Adrenal gland (tissue), 12 donors: ENCODE measurements around the gene CREBL2. TPM values are rescaled to one million over a fixed set of nuclear protein-coding genes. Genes with fewer than 3 reads are reported as not detected.
A peak's percentile ranks its signal among the peaks of the same experiment; 100 is the strongest.

Experiments
- DNase-seq, 7 donors: peaks; one replicate each; pipeline ENCODE4 v3.0.0-alpha.2; 2019 to 2020
- H3K27ac ChIP-seq, 5 donors: fragments of 200-600 bp; sonication (generic) in 4 of 5; 1 replicate in 3 of 5; 2 replicates in 2 of 5; pipeline versions ENCODE4 v1.5.1 to v1.8.0; 2016 to 2020; ENCODE audit warnings: mild to moderate bottlenecking in 1 of 5
- H3K27me3 ChIP-seq: fragments of 200-600 bp; 2 replicates; pipeline ENCODE4 v1.8.0; 2021
- H3K36me3 ChIP-seq, 2 donors: fragments of 200-600 bp; replicated peaks in 1 of 2; 1 replicate in 1 of 2; 2 replicates in 1 of 2; pipeline versions ENCODE4 v1.5.1 to v1.8.0; 2018 to 2022
- H3K4me1 ChIP-seq, 2 donors: fragments of 200-600 bp; replicated peaks in 1 of 2; 1 replicate in 1 of 2; 2 replicates in 1 of 2; pipeline versions ENCODE4 v1.5.1 to v1.8.0; 2018 to 2021
- H3K4me3 ChIP-seq, 4 donors: fragments of 200-600 bp; sonication (generic) in 3 of 4; one replicate each; pipeline ENCODE4 v1.5.1; 2016 to 2018
- H3K9me3 ChIP-seq, 3 donors: fragments of 200-600 bp; sonication (generic) in 1 of 3; replicated peaks in 1 of 3; 1 replicate in 2 of 3; 2 replicates in 1 of 3; pipeline versions ENCODE4 v1.5.1 to v1.8.0; 2016 to 2021
- CTCF ChIP-seq, 6 experiments: fragments of 450-650 bp in 4 of 6; fragments of 200-600 bp in 2 of 6; sonication (generic) in 1 of 6; IDR thresholded peaks; 1 replicate in 5 of 6; 2 replicates in 1 of 6; pipeline versions ENCODE4 v1.5.1 to v1.8.0; 2016 to 2021; ENCODE audit warnings: antibody characterized with exemption in 6 of 6, mild to moderate bottlenecking in 2 of 6, moderate library complexity in 1 of 6
- POLR2A ChIP-seq, 2 donors: fragments of 450-650 bp; IDR thresholded peaks; one replicate each; pipeline ENCODE4 v1.6.1; 2017; ENCODE audit warnings: antibody characterized with exemption in 2 of 2, mild to moderate bottlenecking in 2 of 2, moderate library complexity in 1 of 2
- WGBS, 4 donors: extraction: QIAGEN DNeasy Blood & Tissue Kit in 2 of 4; methylation state at CpG; one replicate each; pipeline versions ENCODE4 v1.1.5 to v1.1.7; 2013 to 2017; 5-methylcytosine and 5-hydroxymethylcytosine counted together
- intact Hi-C, 2 donors: fragments of 100-400 bp; cut with DNase I; formaldehyde crosslinking; loops; one replicate each; pipeline versions ENCODE4 v1.14.1 to v1.15.0; 2022 to 2023
- polyA plus RNA-seq, 3 donors: library from polyadenylated mRNA; stranded (reverse); fragments of 200-250 nt in 2 of 3; fragments of 350-450 nt in 1 of 3; fragmentation: Illumina TruSeq in 1 of 3; extraction: RNeasy Lipid Tissue Mini Kit (QIAGEN cat#74804) in 1 of 3; gene quantifications; one replicate each; pipeline ENCODE4 v1.2.3, GENCODE V29; 2013 to 2014
- total RNA-seq, 9 donors: library from RNA; depleted of rRNA in 4 of 9; stranded (reverse); fragments of >200 nt in 4 of 9; fragments of 120-200 nt in 1 of 9; fragmentation: NEBNext Ultra II Directional in 1 of 9; extraction: Animal tissue kit (Norgen Biotek cat#: 25700) in 1 of 9; gene quantifications; one replicate each; pipeline versions ENCODE4 v1.1.0 to v1.2.4, GENCODE V29; 2013 to 2023
- donor health status: healthy with polysubstance abuse.
- donor health status: Bipolar disorder and iron deficiency.
- donor health status: DM: yes; HTN: yes; CAD: no.
- donor health status: DM: no; HTN: no; CAD: no.
- donor health status: DM: no; HTN: no; CAD: no.
- donor health status: DM: yes; HTN: yes; CAD: no.

The CREBL2 gene
- total and polyA plus RNA-seq, 12 donors, result 41.5 to 357 (median 141) TPM

DNA sequence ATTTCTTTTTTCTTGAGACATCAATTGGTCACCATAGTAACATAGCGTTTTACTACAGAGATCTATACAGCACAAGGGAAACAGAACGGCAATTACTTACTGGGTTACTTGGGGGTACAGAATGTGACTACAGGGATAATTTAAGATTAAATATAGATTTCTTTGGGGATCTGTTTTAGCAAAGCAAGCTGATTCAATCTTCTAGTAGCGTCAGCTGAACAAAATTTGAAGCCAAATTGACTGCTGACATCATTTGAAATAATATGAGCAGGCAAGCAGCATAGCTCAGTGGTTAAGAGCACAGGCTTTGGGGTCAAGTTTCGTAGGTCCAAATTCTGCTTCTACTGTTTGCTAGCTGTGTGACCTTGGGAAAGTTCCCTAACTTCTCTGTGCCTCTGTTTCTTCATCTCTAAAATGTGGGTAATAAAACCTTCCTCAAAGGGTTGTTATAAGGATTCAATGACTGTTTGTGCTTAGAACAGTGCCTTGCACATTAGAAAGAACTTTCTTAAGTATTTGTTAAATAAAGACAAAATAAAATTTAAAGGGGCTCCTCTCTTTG, 71.5 kb downstream of the CREBL2 start:
- no peaks in the 10 kb centered on the region for H3K9me3 ChIP-seq
- H3K27me3 ChIP-seq, result no peaks in the 10 kb centered on the region
- H3K4me3 ChIP-seq, result no peak overlapping the region
- H3K4me1 ChIP-seq, result peaks cover 0 to 4% of the 10 kb centered on the region in 2 donors
- DNase-seq, result no peak
- H3K36me3 ChIP-seq, result no peaks in the 10 kb centered on the region
- intact Hi-C loops, result no loop called here
- WGBS, 4 donors, result 79 to 86% (median 83%) methylated on average over 4 of the region's 4 CpGs
- TF ChIP-seq CTCF (IDR thresholded peaks at IDR 0.05) (no peak), POLR2A (IDR thresholded peaks at IDR 0.05) (no peak)
- peak overlapping the region in 1 of 5 donors; percentile 58 for H3K27ac ChIP-seq

DNA sequence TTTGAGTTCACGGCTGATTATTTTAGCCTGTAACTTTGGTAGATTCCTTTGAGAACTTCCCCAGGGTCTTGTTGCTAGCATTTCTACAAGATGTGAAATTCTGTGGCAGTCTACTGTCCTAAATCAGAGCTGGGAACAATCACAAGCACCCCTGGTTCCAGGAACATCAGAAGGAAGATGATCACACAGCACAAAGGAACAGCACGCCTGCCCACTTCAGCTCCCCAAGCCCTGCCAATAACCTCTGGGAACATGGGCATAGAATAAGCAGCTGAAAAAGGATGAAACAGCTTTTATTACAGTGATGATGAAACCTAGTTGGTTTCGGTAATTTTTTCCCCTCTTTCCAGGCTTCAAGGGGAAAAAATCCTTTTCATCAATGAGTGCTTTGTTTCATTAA, 72.0 kb downstream of the CREBL2 start:
- Histone ChIP-seq H3K4me1 (peaks cover 0 to 4% of the 10 kb centered on the region in 2 donors), H3K9me3 (no peaks in the 10 kb centered on the region), H3K4me3 (no peak overlapping the region), H3K36me3 (no peaks in the 10 kb centered on the region), H3K27ac (peak overlapping the region in 1 of 5 donors; percentile 58), H3K27me3 (no peaks in the 10 kb centered on the region)
- WGBS, 4 donors, result 69 to 79% (median 72%) methylated on average over 3 of the region's 3 CpGs
- no peak for DNase-seq
- intact Hi-C loops, result no loop called here
- TF ChIP-seq POLR2A (IDR thresholded peaks at IDR 0.05), result no peak
- TF ChIP-seq CTCF (IDR thresholded peaks at IDR 0.05), result no peak

- TF ChIP-seq CTCF (IDR thresholded peaks at IDR 0.05) (no peak), POLR2A (IDR thresholded peaks at IDR 0.05) (no peak)
- WGBS, 4 donors, result 6 to 16% (median 8%) methylated on average over 5 of the region's 5 CpGs
- H3K9me3 ChIP-seq, result no peaks in the 10 kb centered on the region
- DNase-seq, result peak in 6 of 7 donors; percentile 29 to 75 (median 50)
- H3K4me1 ChIP-seq, result peaks cover 0 to 4% of the 10 kb centered on the region in 2 donors
- no peak overlapping the region for H3K4me3 ChIP-seq
- no peaks in the 10 kb centered on the region for H3K36me3 ChIP-seq
- intact Hi-C loops, result no loop called here
- H3K27me3 ChIP-seq, result no peaks in the 10 kb centered on the region
- peak overlapping the region in 1 of 5 donors; percentile 58 for H3K27ac ChIP-seq
Observed at GRCh38 chr12:12684375-12685106, 72.9 kb downstream of the CREBL2 start.

DNA sequence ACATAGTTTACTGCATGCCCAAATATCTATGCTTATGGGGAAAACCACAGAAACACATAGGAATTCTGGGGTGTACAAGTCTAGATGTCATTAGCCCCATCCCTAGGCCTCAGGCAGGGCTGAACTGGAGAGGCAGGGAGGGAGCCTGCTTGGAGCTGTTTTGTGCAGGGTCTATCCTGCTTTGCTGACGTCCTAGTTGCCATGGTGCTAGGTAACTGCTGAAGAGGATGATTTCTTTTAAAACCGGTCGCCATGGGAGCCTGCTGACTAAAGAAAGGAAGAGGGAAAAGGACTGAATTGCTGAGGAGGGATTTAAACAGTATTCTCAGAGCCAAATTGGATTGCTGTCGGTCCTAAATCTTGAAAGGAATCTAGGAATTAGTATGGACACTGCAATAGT, 73.6 kb downstream of the CREBL2 start:
- WGBS, 4 donors, result 48 to 69% (median 61%) methylated on average over 4 of the region's 4 CpGs

More for the DNA sequence above, 73.6 kb downstream of the CREBL2 start:
- no peak overlapping the region for H3K4me3 ChIP-seq
- DNase-seq, result peak in 2 of 7 donors; percentile 31 to 78
- TF ChIP-seq CTCF (IDR thresholded peaks at IDR 0.05) (no peak), POLR2A (IDR thresholded peaks at IDR 0.05) (no peak)
- peaks cover 0 to 4% of the 10 kb centered on the region in 2 donors for H3K4me1 ChIP-seq
- no peaks in the 10 kb centered on the region for H3K36me3 ChIP-seq
- no peaks in the 10 kb centered on the region for H3K27me3 ChIP-seq
- H3K9me3 ChIP-seq, result no peaks in the 10 kb centered on the region
- H3K27ac ChIP-seq, result peak overlapping the region in 1 of 5 donors; percentile 9
- intact Hi-C loops, result no loop called here
